BE2C (cell line): ENCODE data around the gene IL19.

Source experiments
- DNase-seq: peaks from one replicate; pipeline ENCODE4 v3.0.0-alpha.2; 2020
- H3K27me3 ChIP-seq: fragments of 250-450 bp; sonication (Bioruptor Pico); 2 replicates; pipeline ENCODE4 v1.5.1; 2020; ENCODE audit warnings: mild to moderate bottlenecking
- H3K36me3 ChIP-seq: fragments of 250-450 bp; sonication (Bioruptor Pico); 2 replicates; pipeline ENCODE4 v1.5.1; 2020; ENCODE audit warnings: mild to moderate bottlenecking
- H3K4me1 ChIP-seq: fragments of 250-450 bp; sonication (Bioruptor Pico); 2 replicates; pipeline ENCODE4 v1.5.1; 2020
- H3K4me3 ChIP-seq: 2 replicates; pipeline ENCODE4 v1.5.1; 2011; ENCODE audit warnings: low read depth, low read length
- H3K9me3 ChIP-seq: fragments of 250-450 bp; sonication (Bioruptor Pico); 2 replicates; pipeline ENCODE4 v1.5.1; 2020
- CTCF ChIP-seq: IDR thresholded peaks from 2 replicates; pipeline ENCODE4 v1.5.1; 2012; ENCODE audit warnings: mild to moderate bottlenecking, low read depth, low read length

Gene IL19

DNA sequence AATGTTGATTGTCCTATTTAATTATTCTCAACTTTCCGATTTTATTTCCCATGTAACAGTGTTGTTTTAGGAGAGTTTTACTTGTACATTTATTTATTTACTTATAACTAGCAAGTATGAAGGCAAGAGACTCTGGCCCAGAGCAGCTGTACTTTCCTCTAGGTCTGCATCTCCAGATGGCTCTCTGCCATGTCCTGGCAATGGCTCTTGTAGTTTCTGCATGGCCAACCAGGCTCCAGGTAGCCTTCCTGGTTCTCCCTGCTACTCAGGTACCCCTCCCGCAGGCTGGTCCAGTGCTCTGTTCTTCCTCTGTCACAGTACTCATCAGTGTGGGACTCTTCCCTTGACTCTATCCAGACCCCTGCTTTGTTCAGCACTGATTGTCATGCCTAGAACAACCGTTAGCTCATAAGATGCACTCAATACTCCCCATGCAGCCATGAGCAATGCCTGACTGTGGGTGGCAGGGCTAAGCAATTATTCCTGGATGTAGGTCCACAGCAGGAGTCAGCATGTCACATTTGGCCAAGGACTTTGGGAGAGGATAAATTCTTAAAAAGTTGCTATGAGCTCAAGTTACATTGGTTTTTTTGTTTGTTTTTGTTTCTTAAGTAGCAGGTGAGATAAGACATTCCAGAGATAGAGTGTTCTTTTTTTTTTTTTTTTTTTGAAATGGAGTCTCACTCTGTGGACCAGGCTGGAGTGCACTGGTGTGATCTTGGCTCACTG is 84.0 kb downstream of the IL19 start:
- Histone ChIP-seq H3K4me1 (no peaks in the 10 kb centered on the region), H3K4me3 (no peak overlapping the region), H3K27me3 (no peaks in the 10 kb centered on the region), H3K9me3 (no peaks in the 10 kb centered on the region), H3K36me3 (no peaks in the 10 kb centered on the region)
- no peak for TF ChIP-seq CTCF
- DNase-seq: no peak

GRCh38 chr1:206855859-206856258 is 85.3 kb downstream of the IL19 start:
- no peak for TF ChIP-seq CTCF
- no peaks in the 10 kb centered on the region for H3K9me3 ChIP-seq
- H3K36me3 ChIP-seq: no peaks in the 10 kb centered on the region
- no peak overlapping the region for H3K4me3 ChIP-seq
- H3K27me3 ChIP-seq: no peaks in the 10 kb centered on the region
- no peaks in the 10 kb centered on the region for H3K4me1 ChIP-seq
- no peak for DNase-seq

GRCh38 chr1:206856674-206857464 is 86.3 kb downstream of the IL19 start:
- no peaks in the 10 kb centered on the region for H3K36me3 ChIP-seq
- no peaks in the 10 kb centered on the region for H3K4me1 ChIP-seq
- H3K4me3 ChIP-seq: no peak overlapping the region
- TF ChIP-seq CTCF: peak; percentile 33; the same call in 1 of the 2 replicates
- H3K27me3 ChIP-seq: no peaks in the 10 kb centered on the region
- DNase-seq: no peak
- H3K9me3 ChIP-seq: no peaks in the 10 kb centered on the region

DNA sequence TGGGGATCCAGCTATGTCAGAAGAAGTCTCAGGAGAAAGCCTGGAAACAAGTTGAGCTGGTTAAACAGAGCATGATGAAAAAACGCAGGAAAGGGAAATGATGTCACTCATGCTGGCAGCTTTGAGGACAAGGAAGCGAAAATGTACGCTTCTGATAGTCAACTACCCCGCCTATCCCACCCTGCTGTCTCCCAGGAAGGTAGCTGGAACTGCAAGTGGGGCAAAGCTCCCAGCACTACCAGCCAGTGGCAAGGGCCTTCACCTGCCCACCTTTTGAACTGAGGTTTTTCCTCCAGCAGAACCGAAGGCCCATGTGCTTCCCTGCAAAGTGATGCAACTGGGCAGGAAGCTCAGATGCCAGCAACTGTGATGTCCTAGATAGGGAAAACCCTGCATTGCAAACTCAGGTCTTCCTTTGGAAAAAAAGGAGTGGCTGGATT is 88.5 kb downstream of the IL19 start:
- Histone ChIP-seq H3K9me3 (no peaks in the 10 kb centered on the region), H3K4me3 (no peak overlapping the region), H3K4me1 (no peaks in the 10 kb centered on the region), H3K27me3 (no peaks in the 10 kb centered on the region; the same call in 1 of the 2 replicates), H3K36me3 (no peaks in the 10 kb centered on the region)
- no peak for DNase-seq
- TF ChIP-seq CTCF: no peak

DNA sequence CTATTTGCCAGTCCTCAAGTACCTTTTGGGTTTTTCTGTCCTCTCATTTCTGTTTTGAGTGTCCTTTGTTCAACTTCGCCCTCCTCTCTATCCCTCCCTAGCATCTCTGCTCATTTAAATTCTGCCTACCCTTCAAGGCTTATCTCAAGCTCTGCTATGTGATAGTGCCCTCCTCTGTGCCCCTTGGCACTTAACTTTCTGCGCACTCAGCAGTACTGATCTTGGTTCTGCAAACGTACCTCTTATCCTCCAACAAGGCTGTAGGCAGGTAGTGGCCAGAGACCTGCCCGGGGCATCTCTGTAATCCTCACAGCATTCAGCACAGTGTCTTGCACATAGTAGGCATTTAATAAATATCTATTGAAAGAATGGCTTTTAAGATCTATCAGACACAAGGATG is 89.6 kb downstream of the IL19 start:
- Histone ChIP-seq H3K9me3 (no peaks in the 10 kb centered on the region), H3K36me3 (no peaks in the 10 kb centered on the region), H3K4me3 (no peak overlapping the region), H3K27me3 (no peaks in the 10 kb centered on the region; the same call in 1 of the 2 replicates), H3K4me1 (no peaks in the 10 kb centered on the region)
- TF ChIP-seq CTCF: no peak
- DNase-seq: no peak

- TF ChIP-seq CTCF: no peak
- Histone ChIP-seq H3K9me3 (no peaks in the 10 kb centered on the region), H3K36me3 (no peaks in the 10 kb centered on the region)
Measured at GRCh38 chr1:206863266-206863665, 92.7 kb downstream of the IL19 start.

More at GRCh38 chr1:206863266-206863665, 92.7 kb downstream of the IL19 start:
- no peak for DNase-seq
- Histone ChIP-seq H3K4me1 (no peaks in the 10 kb centered on the region), H3K27me3 (no peaks in the 10 kb centered on the region; the same call in 1 of the 2 replicates), H3K4me3 (no peak overlapping the region)
